Activated T-cell treated with anti-CD3 and anti-CD28 coated beads, Interleukin-2, amount 50 U/mL, for 1 hour (primary cell): ENCODE data around the gene GRIN3A.
"Not testable (repeated sequence)": the region's sequence is repeated elsewhere in the genome, so short reads cannot be mapped to it uniquely, and the experiment has no call there.

Source experiments
- DNase-seq: peaks from one replicate; pipeline ENCODE4 v3.0.0-alpha.2; 2020

The GRIN3A gene

GRCh38 chr9:101571114-101571513 lies 167.3 kb downstream of the GRIN3A start:
- DNase-seq = no peak

- DNase-seq = no peak
These were observed 168.5 kb downstream of the GRIN3A start for GRCh38 chr9:101569741-101570501.

DNA sequence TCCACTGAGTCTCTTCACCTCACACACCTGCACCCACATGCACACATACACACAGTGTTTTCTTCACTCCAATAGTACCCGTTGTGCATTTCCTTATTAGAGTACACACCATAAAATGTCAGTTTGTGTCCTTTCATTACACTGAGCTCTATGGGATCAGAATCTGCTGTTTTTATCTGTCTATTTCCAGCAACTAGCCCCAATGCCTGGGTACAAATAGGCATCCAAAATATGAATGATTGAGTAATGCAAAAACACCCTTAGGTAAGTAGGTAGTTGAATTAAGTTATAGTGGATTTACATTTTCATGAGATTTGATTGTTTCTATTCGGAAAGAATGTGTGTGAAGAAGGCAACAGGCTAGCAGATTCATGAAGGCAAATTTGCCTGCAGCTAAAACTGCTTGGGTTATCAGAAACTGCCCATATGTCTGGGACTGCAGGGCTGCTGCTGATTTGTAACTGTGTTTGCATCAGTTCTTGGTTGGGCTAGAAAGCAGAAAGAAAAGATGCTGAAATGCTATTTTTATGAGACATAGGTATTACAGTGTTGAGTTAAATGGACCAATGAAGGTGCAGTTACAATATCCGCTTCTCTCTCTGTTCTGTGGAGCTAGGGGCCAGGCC lies 170.6 kb downstream of the GRIN3A start:
- no peak for DNase-seq

DNA sequence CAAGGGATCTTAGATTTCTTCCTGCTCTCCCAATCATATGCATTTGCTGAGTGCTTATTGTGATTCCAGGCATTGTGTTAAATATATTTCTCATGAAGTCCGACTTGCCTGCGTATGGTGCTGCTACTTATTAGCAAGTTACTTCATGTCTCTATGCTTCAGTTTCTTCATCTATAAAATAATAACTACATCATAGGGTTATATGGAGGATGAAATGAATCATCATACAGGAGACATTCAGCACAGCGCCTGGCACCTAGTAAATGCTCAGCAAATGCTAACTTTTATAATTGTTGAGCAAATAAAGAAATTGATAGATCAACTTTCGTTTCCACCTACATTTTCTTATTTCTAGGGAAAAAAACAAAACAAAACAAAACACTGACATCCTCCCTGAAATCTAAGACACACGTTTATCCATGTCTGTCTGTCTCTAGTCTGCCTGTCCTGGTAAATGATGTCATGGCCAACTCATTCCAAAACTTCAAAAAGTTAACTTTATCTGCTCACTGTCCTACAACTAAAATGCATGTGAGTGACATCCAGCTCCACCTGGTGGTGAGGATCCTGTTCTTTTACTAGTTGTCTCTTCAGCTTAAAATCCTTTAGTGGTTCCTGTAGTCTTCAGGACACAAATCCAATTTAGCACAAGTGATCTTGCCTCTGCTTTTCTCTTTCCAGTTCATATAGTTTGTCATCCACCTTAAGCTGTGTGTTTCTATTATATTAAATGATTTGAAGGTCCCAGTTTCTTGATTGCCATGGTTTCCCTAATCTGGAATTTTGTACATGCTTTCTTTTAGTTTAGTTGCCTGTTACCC lies 171.3 kb downstream of the GRIN3A start:
- DNase-seq = no peak

DNA sequence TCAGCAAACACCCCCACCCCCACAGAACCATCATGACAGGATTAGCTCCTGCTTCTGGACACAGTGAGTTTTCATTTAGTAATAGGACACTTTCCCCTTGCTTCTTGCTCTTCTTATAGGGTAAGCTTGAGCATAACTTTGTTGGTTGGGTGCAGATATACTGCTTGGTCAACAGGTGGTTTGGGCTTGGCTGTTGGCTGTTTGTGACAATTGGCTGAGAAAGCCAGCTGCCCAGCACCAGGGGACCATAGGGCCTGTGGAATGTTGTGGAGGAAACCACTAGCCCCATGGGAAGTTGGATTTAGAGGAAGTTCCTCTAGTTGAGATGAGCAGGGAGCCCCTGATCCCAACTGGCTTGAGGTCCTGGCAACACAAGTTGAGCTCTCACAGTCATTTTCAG lies 174.2 kb downstream of the GRIN3A start:
- no peak for DNase-seq

GRCh38 chr9:101562966-101563365 lies 175.5 kb downstream of the GRIN3A start:
- DNase-seq = no peak

- no peak for DNase-seq
These were observed 176.7 kb downstream of the GRIN3A start for GRCh38 chr9:101561740-101562139.

DNA sequence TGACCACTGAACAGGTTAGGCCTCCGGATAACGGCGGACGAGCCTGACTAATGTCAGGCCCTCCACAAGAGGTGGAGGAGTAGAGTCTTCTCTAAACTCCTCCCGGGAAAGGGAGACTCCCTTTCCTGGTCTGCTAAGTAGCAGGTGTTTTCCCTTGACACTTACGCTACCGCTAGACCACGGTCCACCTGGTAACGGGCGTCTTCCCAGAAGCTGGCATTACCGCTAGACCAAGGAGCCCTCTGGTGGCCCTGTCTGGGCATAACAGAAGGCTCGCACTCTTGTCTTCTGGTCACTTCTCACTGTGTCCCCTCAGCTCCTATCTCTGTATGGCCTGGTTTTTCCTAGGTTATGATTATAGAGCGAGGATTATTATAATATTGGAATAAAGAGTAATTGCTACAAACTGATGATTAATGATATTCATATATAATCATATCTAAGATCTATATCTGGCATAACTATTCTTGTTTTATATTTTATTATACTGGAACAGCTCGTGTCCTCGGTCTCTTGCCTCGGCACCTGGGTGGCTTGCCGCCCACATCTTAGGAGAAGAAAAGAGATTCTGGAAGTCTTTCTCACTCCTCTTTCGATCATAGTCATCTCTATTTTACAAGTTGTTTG lies 188.9 kb downstream of the GRIN3A start:
- DNase-seq = not testable (repeated sequence)

DNA sequence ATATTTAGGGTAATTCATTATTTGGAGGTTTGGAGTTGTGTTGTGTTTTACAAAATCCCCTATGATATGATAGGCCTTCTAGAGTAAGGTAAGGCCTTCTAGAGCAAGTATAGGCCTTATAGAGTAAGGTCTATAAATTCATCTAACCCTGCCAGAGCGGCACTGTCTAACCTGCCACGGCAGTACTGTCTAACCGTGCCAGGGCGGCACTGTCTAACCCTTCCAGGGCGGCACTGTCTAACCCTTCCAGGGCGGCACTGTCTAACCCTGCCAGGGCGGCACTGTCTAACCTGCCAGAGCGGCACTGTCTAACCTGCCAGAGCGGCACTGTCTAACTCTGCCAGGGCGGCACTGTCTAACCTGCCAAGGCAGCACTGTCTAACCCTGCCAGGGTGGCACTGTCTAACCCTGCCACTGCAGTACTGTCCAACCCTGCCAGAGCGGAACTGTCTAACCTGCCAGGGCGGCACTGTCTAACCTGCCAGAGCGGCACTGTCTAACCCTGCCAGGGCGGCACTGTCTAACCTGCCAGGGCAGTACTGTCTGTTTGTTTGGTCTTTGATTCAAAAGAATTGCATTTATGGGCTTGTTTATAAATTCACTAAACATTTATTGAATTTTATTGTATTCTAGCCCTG lies 195.2 kb downstream of the GRIN3A start:
- DNase-seq = no peak

DNA sequence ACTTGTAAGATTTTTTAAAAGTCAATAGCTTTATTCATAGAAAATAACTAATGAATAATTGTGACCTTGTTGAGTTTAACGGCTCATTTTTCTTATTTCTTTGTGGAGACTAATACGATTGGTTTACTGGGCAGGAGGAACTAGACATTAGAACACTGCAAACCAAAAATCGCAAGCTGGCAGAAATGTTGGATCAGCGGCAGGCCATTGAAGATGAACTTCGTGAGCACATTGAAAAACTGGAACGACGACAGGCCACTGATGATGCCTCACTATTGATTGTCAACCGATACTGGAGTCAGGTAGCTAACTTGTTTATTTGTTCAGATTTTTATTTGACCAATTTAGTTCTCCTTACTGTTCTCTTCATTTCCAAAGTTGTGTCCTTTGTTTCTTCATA lies 198.4 kb downstream of the GRIN3A start:
- no peak for DNase-seq

DNA sequence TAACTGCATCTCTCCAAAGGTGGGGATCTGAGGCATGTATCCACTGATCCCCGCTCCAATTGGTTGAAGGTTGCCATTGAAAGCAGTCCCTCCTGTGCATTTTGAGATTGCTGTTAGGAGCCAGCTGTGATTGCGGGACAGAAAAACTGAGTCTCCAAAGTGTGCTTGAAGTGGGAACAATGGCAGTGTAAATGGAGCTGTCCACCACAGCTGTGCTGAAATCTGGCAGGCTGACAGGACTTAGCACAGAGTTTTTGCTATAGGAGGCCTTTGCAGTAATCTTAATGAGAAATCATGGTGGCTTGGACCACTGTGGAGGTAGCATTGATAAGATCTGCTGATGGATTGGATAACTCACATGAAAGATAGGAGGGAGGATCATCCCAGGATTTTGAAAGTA lies 201.5 kb downstream of the GRIN3A start:
- DNase-seq = no peak

- DNase-seq = no peak
These were observed 202.1 kb downstream of the GRIN3A start for GRCh38 chr9:101536351-101536750.

DNA sequence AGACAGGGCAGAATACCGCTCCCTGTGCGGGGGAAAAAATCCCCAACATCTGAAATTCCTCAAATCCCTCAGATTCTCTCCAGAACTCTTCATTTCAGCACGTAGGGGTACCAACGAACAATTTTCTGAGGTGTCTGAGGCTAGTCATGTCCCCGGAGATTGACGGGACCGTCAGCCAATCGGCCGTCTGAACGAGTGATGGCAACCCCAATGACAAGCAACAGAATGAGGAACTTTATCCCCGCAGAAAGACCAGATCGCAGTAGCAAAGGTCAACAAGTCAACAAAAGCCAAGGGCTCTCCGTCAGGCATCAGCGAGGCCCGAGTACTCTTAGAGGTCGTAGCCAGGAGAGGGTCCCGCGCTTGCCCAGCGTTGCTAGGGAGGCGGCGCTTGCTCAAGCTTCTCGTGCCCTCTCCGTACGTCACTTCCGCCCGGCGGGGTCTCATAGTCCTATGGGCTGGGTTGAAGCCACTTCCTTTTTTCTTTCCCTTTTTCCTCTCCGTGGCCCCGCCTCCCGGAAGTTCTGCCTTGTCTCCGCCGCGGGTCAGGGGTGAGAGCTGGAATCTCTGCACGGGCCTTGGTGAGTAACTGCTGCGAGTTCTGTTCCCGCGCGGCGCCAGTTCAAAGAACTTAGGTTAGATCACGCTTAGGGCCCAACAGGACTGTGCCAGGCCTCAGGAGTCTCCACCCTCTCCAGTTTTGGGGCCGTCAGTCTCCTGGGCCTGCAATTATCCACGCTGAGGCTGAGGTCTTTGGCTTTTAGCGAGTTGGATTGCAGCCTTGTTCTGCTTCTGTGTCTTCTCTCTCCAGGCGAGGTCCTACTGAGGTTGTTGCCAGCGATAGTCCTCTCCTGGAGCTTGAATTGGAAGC lies 204.9 kb downstream of the GRIN3A start, which contains the start of gene RNF20:
TSS of gene RNF20 (plus strand) at position 520 of the 871 bp plus-strand sequence. CDS start 1,571 bp downstream, outside the sequence.
- DNase-seq = peak; percentile 99

DNA sequence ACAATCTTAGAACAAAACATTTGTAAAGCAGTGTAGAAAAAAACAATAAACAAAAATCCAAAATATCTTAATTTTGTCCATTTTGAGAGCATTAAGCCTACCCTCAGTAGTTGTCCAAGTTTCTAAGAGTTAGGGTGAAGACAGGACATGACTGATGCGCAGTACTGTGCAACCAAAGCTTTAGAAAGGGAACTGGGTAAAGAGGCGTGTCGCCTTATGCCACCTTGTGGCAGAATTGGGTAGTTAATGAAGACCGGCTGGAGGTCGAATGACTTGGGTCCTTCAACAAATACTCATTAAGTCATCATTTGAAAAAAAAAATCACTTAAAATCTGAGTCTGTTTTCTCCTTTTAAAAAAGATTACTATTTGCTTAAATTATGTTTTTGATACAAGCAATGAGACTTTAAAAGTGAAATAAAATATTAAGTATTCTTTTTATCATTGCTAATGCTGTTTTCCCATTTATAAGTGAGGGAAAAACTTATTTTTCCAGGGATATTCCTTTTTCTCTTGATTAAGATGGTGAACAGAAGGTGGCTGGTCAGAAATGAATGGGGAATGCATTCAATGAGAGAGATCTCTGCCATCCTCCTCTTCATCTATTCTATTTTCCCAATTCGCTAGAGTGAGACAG lies 208.3 kb downstream of the GRIN3A start:
- peak; percentile 61 for DNase-seq

DNA sequence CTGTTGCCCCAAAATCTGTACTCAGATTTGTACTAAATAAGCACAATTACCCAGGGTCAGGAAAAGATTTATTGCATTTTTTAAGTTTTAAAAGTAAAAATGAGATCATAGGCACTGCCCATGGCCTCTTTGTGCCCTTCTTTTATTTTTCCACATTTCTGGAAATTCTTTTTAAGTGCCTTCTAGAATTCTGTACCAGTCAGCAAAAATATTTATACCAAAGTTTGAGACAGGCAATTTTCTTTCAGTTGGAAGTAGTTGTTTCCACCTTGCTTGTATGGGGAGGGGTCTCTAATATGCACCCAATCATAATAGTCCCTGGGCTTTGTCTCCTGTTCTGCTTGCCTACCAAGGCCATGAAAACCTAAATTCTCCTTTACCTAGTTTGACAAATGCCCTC lies 210.4 kb downstream of the GRIN3A start:
- no peak for DNase-seq

GRCh38 chr9:101527066-101527465 lies 211.4 kb downstream of the GRIN3A start:
- DNase-seq = no peak

- no peak for DNase-seq
These were observed 214.1 kb downstream of the GRIN3A start for GRCh38 chr9:101524371-101524770.
